Neutrophil (primary cell): ENCODE measurements around the gene GASK1A.
"Not testable (repeated sequence)": the region's sequence is repeated elsewhere in the genome, so short reads cannot be mapped to it uniquely, and the experiment has no call there.

Experiments
- H3K27ac ChIP-seq: fragments of 200-600 bp; sonication (generic); 2 replicates; pipeline ENCODE4 v1.5.1; 2016; ENCODE audit warnings: mild to moderate bottlenecking, moderate library complexity
- H3K27me3 ChIP-seq: fragments of 200-600 bp; sonication (generic); 2 replicates; pipeline ENCODE4 v1.6.0; 2016; ENCODE audit warnings: mild to moderate bottlenecking
- H3K36me3 ChIP-seq: fragments of 200-600 bp; sonication (generic); 2 replicates; pipeline ENCODE4 v1.5.1; 2017
- H3K4me1 ChIP-seq, 2 experiments: fragments of 200-600 bp in 1 of 2; sonication (generic) in 1 of 2; 1 replicate in 1 of 2; 2 replicates in 1 of 2; pipeline versions ENCODE4 v1.5.1 to v1.6.1; 2013 to 2016; ENCODE audit warnings: low read depth in 1 of 2, low read length in 1 of 2, mild to moderate bottlenecking in 1 of 2, moderate library complexity in 1 of 2; ENCODE audit not compliant: control insufficient read depth in 1 of 2, insufficient read depth in 1 of 2
- H3K4me3 ChIP-seq, 2 experiments: fragments of 200-600 bp in 1 of 2; sonication (generic) in 1 of 2; 1 replicate in 1 of 2; 2 replicates in 1 of 2; pipeline ENCODE4 v1.5.1; 2013 to 2016; ENCODE audit warnings: low read depth in 1 of 2, low read length in 1 of 2, mild to moderate bottlenecking in 1 of 2, moderate library complexity in 1 of 2
- H3K9me3 ChIP-seq: fragments of 200-600 bp; sonication (generic); 2 replicates; pipeline ENCODE4 v1.5.1; 2016
- CTCF ChIP-seq: fragments of 200-600 bp; sonication (generic); IDR thresholded peaks from 2 replicates; pipeline ENCODE4 v1.5.1; 2016; ENCODE audit warnings: antibody characterized with exemption

GASK1A gene

GRCh38 chr3:42961633-42962032 is 17.5 kb upstream of the GASK1A start:
- H3K4me1 ChIP-seq = no peaks in the 10 kb centered on the region
- TF ChIP-seq CTCF = no peak
- peaks cover 9% of the 10 kb centered on the region for H3K27me3 ChIP-seq
- H3K36me3 ChIP-seq = no peaks in the 10 kb centered on the region
- H3K27ac ChIP-seq = no peak overlapping the region
- no peak overlapping the region for H3K4me3 ChIP-seq
- no peaks in the 10 kb centered on the region for H3K9me3 ChIP-seq

GRCh38 chr3:42963269-42963668 is 15.8 kb upstream of the GASK1A start:
- H3K4me1 ChIP-seq = no peaks in the 10 kb centered on the region
- no peak overlapping the region for H3K27ac ChIP-seq
- TF ChIP-seq CTCF = no peak
- H3K9me3 ChIP-seq = no peaks in the 10 kb centered on the region
- peaks cover 9% of the 10 kb centered on the region for H3K27me3 ChIP-seq
- no peak overlapping the region for H3K4me3 ChIP-seq
- H3K36me3 ChIP-seq = no peaks in the 10 kb centered on the region

DNA sequence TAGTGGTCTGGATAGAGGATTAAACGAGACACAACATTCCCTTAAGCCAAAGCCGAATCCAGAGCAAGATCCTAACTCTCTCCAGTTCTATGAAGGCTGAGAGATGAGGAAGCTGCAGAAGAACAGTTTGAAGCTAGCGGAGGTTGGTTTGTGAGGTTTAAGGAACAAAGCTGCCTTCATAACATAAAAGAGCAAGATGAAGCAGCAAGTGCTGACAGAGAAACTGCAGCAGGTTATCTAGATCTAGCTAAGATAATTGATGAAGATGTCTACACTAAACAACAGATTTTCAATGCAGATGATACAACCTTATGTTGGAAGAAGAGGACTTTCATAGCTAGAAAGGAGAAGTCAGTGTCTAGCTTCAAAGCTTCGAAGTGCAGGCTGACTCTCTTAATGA is 14.8 kb upstream of the GASK1A start:
- Histone ChIP-seq H3K36me3 (no peaks in the 10 kb centered on the region), H3K9me3 (no peaks in the 10 kb centered on the region), H3K4me3 (no peak overlapping the region), H3K4me1 (no peaks in the 10 kb centered on the region), H3K27me3 (peaks cover 9% of the 10 kb centered on the region), H3K27ac (no peak overlapping the region)
- no peak for TF ChIP-seq CTCF

GRCh38 chr3:42970557-42970956 is 8.6 kb upstream of the GASK1A start:
- Histone ChIP-seq H3K27me3 (peaks cover 3% of the 10 kb centered on the region), H3K36me3 (no peaks in the 10 kb centered on the region), H3K4me3 (no peak overlapping the region), H3K27ac (no peak overlapping the region), H3K9me3 (no peaks in the 10 kb centered on the region), H3K4me1 (no peaks in the 10 kb centered on the region)
- TF ChIP-seq CTCF = no peak

DNA sequence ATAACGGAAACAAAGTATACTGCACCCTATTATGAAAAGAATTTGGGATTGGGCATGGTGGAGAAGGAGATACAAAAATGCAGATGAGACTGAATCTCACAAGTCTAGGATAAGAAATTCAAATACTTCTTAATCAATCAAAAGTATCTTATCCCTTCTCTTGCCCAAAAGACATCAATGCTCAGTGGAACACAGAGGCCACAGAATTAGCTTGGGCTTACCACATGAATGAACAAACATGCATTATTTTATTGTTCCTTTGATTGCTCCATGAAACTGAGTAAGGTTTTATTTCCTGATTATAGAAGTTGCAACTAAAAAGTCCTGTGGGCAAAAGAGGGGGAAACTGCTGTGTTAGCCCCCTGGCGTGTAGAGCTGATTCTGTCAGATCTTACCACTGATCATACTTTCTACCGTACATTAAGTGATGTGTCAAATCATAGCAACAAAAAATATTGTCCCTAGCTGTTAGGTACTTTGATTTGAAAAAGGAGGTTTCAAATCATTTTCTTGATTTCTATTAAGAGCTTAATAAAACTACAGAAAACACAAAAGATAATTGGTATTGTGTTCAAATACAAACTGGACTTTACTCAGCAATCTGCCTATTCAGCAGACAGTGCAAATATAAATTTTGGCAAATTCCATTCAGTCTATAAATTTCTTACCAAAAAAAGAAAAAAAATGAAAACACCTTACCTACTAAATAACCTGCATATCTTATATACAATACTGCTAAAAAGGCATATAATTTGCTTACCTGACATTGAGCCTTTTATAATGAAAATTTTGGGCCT is 7.9 kb upstream of the GASK1A start:
- no peak for TF ChIP-seq CTCF
- no peak overlapping the region for H3K4me3 ChIP-seq
- H3K36me3 ChIP-seq = no peaks in the 10 kb centered on the region
- no peaks in the 10 kb centered on the region for H3K9me3 ChIP-seq
- H3K27ac ChIP-seq = no peak overlapping the region
- no peaks in the 10 kb centered on the region for H3K4me1 ChIP-seq
- H3K27me3 ChIP-seq = no peaks in the 10 kb centered on the region

DNA sequence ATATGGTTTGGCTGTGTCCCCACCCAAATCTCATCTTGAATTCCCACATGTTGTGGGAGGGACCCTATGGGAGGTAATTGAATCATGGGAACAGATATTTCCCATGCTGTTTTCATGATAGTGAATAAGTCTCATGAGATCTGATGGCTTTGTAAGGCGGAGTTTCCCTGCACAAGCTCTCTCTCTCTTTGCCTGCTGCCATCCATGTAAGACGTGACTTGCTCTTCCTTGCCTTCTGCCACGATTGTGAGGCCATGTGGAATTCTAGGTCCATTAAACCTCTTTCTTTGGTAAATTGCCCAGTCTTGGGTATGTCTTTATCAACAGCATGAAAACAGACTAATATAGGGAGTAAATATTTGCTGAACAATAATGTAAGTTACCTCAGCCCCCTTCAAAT is 4.2 kb upstream of the GASK1A start:
- peaks cover 29% of the 10 kb centered on the region for H3K27me3 ChIP-seq
- H3K4me3 ChIP-seq = not testable (repeated sequence)

More for the DNA sequence above, 4.2 kb upstream of the GASK1A start:
- H3K27ac ChIP-seq, H3K4me1 ChIP-seq, H3K9me3 ChIP-seq, H3K36me3 ChIP-seq: not testable (repeated sequence)
